SK-N-SH (cell line): ENCODE measurements around the gene GPX7.

Experiments
- NFIC ChIP-seq: IDR thresholded peaks from 2 replicates; pipeline ENCODE4 v1.4.0; 2012; ENCODE audit warnings: borderline replicate concordance
- POLR2AphosphoS5 ChIP-seq: IDR thresholded peaks from 2 replicates; pipeline ENCODE4 v1.6.1; 2012; ENCODE audit warnings: low read depth, low read length
- TEAD4 ChIP-seq: IDR thresholded peaks from 2 replicates; pipeline ENCODE4 v1.4.0; 2012; ENCODE audit warnings: mild to moderate bottlenecking, borderline replicate concordance; ENCODE audit not compliant: insufficient read depth
- YY1 ChIP-seq: IDR thresholded peaks from 2 replicates; pipeline ENCODE4 v1.4.0; 2012; ENCODE audit warnings: low read depth, mild to moderate bottlenecking
- TF ChIP-seq, protein P1 (sequence below): fragments of 200-600 bp; sonication (generic); IDR thresholded peaks from 2 replicates; pipeline ENCODE4 v1.6.1; 2017; ENCODE audit warnings: antibody characterized with exemption, mild to moderate bottlenecking, moderate library complexity
- TF ChIP-seq, protein P2 (sequence below): fragments of 150-350 bp; IDR thresholded peaks from 2 replicates; pipeline ENCODE4 v1.6.1; 2017; ENCODE audit warnings: antibody characterized with exemption, low read length, low read depth, borderline replicate concordance
- TF ChIP-seq, protein P3 (sequence below): IDR thresholded peaks from 2 replicates; pipeline ENCODE4 v1.6.1; 2012; ENCODE audit warnings: mild to moderate bottlenecking, low read depth, low read length, moderate library complexity

DNA sequence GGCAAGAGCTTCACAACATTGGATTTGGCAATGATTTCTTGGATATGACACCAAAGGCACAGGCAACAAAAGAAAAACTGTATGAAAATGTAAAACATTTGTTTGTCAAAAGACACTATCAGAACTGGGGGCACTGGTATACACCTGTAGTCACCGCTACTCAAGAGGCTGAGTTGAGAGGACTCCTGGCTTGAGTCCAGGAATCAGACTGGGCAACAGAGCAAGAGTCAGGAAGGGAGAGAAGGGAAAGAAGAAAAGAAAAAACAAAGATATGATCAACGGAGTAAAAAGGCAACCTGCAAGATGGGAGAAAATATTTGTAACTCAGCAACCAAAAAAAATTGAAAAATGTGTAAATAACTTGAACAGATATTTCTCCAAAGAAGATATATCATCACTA is 43.2 kb upstream of the GPX7 start:
- TF ChIP-seq, protein P1, sequence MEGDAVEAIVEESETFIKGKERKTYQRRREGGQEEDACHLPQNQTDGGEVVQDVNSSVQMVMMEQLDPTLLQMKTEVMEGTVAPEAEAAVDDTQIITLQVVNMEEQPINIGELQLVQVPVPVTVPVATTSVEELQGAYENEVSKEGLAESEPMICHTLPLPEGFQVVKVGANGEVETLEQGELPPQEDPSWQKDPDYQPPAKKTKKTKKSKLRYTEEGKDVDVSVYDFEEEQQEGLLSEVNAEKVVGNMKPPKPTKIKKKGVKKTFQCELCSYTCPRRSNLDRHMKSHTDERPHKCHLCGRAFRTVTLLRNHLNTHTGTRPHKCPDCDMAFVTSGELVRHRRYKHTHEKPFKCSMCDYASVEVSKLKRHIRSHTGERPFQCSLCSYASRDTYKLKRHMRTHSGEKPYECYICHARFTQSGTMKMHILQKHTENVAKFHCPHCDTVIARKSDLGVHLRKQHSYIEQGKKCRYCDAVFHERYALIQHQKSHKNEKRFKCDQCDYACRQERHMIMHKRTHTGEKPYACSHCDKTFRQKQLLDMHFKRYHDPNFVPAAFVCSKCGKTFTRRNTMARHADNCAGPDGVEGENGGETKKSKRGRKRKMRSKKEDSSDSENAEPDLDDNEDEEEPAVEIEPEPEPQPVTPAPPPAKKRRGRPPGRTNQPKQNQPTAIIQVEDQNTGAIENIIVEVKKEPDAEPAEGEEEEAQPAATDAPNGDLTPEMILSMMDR: no peak
- TF ChIP-seq POLR2AphosphoS5: no peak
- TF ChIP-seq YY1: no peak
- TF ChIP-seq NFIC: no peak
- TF ChIP-seq, protein P2, sequence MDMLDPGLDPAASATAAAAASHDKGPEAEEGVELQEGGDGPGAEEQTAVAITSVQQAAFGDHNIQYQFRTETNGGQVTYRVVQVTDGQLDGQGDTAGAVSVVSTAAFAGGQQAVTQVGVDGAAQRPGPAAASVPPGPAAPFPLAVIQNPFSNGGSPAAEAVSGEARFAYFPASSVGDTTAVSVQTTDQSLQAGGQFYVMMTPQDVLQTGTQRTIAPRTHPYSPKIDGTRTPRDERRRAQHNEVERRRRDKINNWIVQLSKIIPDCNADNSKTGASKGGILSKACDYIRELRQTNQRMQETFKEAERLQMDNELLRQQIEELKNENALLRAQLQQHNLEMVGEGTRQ: no peak
- TF ChIP-seq TEAD4: no peak
- TF ChIP-seq, protein P3, sequence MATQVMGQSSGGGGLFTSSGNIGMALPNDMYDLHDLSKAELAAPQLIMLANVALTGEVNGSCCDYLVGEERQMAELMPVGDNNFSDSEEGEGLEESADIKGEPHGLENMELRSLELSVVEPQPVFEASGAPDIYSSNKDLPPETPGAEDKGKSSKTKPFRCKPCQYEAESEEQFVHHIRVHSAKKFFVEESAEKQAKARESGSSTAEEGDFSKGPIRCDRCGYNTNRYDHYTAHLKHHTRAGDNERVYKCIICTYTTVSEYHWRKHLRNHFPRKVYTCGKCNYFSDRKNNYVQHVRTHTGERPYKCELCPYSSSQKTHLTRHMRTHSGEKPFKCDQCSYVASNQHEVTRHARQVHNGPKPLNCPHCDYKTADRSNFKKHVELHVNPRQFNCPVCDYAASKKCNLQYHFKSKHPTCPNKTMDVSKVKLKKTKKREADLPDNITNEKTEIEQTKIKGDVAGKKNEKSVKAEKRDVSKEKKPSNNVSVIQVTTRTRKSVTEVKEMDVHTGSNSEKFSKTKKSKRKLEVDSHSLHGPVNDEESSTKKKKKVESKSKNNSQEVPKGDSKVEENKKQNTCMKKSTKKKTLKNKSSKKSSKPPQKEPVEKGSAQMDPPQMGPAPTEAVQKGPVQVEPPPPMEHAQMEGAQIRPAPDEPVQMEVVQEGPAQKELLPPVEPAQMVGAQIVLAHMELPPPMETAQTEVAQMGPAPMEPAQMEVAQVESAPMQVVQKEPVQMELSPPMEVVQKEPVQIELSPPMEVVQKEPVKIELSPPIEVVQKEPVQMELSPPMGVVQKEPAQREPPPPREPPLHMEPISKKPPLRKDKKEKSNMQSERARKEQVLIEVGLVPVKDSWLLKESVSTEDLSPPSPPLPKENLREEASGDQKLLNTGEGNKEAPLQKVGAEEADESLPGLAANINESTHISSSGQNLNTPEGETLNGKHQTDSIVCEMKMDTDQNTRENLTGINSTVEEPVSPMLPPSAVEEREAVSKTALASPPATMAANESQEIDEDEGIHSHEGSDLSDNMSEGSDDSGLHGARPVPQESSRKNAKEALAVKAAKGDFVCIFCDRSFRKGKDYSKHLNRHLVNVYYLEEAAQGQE: no peak
